Stimulated activated CD8-positive, alpha-beta memory T cell treated with anti-CD3 and anti-CD28 coated beads, Interleukin-7, amount 100 ng/mL, for 4 hours (primary cell): ENCODE measurements around the gene DUSP28.

ENCODE experiments used
- DNase-seq, 2 donors: peaks; one replicate each; pipeline ENCODE4 v3.0.0-alpha.2; 2020; ENCODE audit warnings: low read depth in 2 of 2

DUSP28 gene

DNA sequence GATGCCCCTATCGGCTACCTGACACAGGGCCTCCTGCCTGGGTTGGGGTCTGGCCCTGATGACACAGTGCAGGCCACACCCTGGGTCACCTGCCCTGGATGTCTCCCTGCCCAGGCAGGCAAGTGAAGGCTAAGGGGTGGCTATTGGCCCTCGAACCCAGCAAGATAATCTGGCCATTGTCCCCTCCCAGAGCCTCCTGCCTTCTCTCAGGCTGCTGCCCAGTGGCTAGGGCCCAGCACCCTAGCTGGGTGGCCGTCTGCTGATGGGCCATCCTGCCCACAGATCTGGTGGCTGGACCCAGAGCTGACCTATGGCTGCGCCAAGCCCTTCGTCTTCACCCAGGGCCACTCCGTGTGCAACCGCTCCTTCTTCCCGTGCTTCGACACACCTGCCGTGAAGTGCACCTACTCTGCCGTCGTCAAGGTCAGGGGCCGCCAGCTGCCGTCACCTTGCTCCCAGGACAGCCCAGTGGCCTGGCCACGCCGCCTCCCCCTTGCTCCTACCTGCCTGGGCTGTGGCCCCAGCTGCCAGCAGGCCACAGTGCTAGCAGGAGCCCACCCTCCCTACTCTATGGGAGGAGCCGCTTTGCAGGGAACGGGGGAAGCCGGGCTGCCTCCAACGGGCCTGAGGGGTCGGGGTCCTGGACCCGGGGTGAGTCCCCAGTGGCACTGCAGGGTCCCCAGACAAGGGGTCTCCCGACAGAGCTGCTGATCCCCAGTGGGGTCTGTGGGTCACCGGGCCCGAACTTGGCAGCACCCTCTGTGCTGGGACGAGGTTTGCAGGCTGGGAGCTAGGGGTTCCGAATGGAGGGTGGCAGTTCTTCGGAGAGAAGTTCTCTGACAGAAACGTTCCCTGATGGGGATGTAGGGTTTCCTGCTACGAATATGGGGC lies 12.2 kb downstream of the DUSP28 start:
- no peak for DNase-seq

DNA sequence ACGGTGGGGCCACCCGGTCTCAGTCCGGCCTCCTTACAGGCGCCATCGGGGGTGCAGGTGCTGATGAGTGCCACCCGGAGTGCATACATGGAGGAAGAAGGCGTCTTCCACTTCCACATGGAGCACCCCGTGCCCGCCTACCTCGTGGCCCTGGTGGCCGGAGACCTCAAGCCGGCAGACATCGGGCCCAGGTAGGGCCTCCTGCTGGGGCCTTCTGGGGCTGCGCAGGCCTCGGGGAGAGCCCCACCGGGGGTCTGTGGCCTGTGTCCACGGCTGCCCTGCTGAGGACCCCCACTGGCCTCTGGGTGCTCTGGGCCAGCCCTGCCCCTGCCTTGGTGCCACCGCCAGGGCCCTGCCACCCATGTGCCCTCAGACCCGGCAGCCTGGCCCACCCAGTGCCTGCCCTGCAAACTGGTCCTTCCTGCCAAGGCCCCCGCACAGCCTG lies 12.9 kb downstream of the DUSP28 start:
- no peak for DNase-seq

DNA sequence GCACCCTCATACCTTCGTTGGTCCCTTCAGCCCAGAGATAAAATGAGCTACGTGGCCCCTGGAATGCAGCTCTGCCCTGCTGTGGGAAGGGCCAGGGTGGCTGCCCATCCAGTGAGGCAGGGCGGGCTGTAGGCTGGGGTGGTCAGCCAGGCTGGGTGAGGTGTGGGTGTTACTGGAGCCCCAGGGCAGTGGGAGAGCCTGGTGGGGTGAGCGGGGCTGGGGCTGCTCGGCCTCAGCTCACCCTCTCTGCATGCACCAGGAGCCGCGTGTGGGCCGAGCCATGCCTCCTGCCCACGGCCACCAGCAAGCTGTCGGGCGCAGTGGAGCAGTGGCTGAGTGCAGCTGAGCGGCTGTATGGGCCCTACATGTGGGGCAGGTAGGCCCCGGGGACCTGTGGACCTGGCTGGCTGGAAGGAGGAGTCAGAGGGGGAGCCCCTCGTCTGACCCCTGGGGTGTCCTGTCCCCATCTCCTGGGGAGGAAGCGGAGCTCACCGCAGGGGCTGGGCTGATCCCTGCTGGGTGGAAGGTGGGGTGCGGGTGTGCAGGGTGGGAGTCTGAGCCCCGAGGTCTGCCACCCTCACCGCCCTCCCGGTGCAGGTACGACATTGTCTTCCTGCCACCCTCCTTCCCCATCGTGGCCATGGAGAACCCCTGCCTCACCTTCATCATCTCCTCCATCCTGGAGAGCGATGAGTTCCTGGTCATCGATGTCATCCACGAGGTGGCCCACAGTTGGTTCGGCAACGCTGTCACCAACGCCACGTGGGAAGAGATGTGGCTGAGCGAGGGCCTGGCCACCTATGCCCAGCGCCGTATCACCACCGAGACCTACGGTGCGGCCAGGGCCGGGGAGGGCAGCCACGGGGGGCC lies 13.6 kb downstream of the DUSP28 start:
- no peak for DNase-seq

DNA sequence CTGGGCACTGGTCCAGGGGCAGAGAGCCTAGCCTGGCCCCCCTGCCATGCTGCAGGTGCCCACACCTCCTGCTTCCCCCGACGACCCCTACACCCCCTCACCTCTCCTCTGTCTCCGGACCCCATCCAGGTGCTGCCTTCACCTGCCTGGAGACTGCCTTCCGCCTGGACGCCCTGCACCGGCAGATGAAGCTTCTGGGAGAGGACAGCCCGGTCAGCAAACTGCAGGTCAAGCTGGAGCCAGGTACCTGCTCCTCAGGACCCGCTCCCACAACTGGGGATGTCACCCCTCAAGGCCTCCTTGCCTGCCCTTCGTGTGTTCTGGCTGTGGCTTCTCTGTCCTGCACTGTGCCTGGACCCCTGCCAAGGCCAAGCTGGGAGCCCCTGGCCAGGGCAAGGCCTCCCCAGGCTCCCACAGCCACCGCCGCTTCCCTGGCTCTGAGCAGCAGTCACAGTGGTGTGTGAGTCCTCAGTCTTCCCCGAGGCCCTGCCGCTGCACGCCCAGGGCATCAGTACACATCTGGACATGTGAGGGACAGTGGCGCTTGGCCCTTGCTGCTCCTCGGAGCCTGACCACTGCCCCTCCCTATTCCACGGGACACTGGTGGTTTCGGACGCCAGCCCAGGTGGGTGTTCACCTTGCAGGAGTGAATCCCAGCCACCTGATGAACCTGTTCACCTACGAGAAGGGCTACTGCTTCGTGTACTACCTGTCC lies 14.4 kb downstream of the DUSP28 start:
- DNase-seq: no peak

DNA sequence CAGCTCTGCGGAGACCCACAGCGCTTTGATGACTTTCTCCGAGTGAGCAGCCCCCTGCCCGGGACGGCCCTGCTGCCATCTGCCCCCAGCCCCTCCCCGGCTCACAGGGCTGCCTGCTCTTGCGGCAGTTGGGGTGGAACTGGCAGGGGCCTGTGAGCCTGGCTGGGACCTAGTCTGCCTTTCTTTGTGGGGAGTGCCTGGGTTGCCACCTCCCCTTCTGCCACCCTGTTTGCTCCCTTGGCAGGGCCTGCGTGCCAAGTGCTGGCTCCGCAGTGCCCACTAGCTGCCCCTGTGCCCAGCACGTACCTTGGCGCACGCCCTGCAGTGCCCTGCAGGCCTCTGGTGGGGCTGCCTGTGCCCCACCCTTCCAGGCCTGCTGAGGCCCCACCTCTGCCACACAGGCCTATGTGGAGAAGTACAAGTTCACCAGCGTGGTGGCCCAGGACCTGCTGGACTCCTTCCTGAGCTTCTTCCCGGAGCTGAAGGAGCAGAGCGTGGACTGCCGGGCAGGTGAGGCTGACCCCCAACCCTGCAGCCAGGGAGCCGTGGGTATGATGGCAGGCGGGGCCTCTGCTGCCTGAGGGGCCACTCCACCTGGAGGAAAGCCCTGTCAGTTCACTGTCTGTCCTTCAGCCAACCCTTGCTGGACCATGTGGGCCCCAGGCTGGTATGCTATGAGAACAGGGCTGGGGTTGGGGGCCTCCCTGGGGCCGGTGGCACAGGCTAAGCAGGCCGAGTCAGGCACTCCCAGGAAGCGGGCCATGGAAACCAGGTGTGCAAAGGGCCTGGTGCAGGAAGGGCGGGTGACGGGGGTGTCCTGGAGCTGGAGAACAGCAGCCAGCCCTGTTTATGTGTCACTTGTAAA lies 15.2 kb downstream of the DUSP28 start:
- DNase-seq: no peak

DNA sequence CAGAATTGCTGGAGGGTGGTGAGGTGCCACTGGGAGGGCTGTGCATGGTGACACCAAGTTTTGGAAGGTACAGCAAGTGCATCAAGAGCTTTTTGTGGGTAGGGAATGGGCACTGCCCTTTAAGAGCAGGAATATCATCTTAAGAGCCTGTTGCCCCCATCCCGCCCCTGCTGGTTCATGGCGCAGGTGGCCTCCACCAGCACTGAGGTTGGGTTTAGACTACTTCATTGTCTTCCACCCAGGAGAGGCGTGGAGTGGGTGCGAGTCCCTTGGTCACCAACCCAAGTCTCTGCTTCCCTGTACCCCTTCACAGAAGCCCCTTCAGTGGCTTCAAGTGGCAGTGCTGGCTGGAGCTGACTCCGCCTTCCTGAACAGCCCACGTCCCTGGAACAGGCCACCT lies 15.9 kb downstream of the DUSP28 start:
- DNase-seq: no peak

DNA sequence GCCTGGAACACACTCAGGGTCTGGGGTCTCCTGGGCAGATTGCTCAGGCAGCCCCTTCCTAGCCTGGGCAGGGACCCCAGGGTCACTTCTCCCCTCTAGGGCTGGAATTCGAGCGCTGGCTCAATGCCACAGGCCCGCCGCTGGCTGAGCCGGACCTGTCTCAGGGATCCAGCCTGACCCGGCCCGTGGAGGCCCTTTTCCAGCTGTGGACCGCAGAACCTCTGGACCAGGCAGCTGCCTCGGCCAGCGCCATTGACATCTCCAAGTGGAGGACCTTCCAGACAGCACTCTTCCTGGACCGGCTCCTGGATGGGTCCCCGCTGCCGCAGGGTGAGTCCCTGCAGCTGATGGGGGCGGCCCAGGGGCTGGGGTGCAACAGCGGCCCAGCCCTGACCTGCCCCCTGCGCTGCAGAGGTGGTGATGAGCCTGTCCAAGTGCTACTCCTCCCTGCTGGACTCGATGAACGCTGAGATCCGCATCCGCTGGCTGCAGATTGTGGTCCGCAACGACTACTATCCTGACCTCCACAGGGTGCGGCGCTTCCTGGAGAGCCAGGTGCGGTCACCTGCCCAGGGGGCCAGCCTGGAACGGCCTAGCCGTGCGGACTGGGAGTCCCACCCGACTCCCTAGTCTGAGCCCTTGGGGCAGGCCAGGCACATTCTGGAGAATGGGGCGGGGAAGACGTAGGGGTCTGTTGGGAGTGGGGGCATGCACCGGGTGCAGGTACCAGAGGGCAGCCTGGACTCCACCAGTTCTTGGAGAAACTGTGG lies 16.5 kb downstream of the DUSP28 start:
- no peak for DNase-seq

DNA sequence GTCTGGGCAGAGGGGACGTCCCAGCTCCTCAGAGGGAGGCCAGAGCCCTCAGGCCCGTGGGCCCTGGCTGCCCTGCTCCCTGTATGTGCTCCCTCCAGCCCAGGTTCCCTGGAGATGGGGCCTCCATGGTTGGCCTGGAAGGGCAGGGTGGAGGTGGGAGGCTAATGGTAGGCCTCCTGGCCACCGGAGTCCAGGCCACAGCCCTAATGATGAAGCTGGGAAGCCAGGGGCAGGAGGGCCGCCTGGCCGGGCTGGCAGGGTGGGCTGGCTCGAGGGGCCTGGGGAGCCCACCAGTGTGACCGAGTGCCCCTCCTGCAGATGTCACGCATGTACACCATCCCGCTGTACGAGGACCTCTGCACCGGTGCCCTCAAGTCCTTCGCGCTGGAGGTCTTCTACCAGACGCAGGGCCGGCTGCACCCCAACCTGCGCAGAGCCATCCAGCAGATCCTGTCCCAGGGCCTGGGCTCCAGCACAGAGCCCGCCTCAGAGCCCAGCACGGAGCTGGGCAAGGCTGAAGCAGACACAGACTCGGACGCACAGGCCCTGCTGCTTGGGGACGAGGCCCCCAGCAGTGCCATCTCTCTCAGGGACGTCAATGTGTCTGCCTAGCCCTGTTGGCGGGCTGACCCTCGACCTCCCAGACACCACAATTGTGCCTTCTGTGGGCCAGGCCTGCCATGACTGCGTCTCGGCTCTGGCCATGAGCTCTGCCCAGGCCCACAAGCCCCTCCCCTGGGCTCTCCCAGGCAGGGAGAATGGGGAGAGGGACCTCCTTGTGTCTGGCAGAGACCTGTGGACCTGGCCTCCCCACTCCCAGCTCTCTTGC lies 17.3 kb downstream of the DUSP28 start:
- DNase-seq: no peak

DNA sequence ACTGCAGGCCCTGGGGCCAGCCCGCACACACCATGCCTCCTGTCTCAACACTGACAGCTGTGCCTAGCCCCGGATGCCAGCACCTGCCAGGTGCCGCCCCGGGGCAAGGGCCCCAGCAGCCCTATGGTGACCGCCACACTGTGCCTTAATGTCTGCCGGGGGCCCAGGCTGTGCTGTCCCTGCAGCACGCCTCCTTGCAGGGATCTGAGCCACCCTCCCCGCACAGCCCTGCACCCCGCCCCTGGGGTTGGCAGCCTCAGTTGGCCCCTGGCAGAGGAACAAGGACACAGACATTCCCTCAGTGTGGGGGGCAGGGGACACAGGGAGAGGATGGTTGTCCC lies 17.9 kb downstream of the DUSP28 start:
- DNase-seq: no peak

DNA sequence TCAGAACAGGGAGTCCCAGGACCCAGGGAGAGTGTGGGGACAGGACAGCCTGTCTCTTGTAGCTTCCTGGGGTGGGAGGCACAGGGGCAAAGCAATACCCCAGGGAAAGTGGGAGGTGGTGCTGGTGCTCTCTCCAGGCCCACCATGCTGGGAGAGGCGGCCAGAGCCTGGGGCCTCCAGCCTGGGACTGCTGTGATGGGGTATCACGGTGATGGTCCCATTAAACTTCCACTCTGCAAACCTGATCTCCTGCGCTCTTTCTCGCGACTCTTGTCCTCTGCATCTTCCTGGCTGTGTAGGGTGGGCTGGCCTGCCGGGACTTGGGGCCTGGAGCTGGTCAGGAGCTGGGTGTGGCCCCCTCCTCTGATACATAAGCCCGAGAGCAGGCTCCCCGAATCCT lies 18.3 kb downstream of the DUSP28 start:
- no peak for DNase-seq

DNA sequence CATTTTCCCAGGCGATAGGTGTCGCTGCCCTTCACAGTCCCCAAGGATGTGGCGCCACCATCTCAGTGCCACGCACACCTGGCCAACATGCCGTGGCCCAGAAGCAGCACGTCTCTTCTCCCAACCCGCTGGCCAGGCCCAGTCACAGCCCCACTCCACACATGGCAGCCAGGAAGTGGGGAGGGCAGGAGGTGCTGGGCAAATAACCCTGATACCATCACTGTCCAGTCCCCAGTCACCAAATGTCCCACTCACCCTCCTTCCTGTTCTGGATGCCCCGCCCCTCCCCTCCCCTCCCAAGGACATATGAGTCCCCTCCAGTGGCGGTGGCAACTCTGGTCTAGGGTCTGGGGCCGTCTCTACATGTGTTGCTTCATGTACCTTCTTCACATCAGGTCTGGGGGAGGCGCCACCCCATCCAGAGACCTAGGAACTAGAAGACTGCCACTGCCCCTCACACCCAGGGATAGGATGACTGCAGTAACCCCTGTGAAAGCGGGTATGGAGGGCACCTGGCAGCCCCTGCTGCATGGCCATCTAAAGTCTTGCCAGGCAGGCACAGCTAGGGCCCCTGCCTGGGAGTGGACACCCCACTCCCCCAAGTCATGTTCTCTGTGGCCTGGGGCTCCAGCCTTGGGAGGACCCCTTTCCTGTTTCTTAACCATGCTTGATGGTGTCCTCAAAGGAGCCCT lies 19.1 kb downstream of the DUSP28 start:
- no peak for DNase-seq

DNA sequence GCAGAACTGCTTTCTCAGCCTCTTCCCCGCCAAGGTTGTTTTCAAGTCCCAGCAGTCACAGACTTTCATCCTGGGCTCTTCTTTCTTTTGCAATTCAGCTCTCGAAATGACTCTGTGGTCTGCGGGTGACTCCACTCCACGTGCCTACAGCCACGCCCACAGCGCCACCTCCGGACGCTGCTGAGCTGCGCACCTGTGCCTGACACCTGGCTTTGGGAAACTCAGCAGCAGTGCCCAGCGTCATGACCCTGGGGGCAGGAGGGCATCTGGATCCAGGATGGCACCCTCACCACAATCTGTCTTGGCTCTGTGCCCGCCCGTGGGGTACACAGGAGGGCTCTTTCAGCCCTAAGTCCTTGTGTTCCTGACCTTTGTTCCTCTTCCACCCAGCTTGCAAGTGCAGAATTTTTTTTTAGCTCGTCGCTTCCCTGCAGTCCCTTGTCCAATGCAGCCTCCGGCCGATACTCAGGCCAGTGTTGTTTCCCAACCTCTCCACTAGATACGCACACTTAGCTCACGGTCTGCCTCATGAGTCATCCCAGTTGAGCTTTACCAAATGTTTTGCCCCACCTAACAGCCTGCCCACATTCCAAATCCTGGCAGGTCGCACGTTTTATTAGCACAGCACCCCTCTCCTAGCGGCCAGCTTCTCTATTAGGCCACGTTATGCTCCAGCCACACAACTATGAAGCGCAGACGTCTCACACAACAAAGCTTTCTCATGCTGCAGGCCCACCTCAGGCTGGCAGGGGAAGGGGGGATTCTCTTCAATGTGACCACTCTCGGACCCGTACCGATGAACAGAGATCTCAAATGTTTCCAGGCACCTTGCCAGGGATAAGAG lies 19.8 kb downstream of the DUSP28 start:
- DNase-seq: peak; percentile 50 to 52

DNA sequence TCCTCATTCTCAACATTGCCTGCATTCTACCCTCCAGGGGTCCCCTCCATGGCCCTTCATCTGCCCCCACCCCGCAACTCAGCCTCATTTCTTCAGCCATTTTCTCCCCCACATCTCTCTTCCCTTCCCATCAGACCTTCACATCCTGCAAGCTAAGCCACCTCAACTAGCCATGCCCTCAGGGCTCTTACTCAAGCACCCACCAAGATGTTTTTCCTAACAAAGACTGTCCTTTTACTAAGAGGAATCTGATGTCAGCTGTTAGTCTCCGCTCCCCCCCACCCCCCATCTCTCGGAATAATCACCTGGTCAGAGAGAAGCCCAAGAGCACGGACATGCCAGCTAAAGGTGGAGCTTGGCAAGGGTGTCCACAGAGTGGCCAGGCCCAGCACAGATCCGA lies 21.7 kb downstream of the DUSP28 start:
- no peak for DNase-seq

DNA sequence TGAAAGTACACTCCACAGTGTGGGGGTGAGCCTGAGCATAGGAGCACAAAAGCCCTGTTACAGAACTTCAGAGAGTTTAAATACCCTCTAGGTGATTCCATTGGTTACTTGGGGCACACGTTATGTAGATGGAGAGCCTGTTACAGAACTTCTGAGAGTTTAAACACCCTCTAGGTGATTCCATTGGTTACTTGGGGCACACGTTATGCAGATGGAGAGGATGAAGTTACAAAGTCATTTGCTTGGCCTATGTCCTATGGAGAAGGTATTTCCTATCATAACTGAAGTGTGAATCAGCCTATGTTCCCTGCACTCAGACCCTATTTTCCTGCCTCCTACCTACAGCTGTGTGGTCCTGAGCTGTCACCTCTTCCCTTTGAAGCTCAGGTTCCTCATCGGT lies 22.6 kb downstream of the DUSP28 start:
- DNase-seq: no peak

DNA sequence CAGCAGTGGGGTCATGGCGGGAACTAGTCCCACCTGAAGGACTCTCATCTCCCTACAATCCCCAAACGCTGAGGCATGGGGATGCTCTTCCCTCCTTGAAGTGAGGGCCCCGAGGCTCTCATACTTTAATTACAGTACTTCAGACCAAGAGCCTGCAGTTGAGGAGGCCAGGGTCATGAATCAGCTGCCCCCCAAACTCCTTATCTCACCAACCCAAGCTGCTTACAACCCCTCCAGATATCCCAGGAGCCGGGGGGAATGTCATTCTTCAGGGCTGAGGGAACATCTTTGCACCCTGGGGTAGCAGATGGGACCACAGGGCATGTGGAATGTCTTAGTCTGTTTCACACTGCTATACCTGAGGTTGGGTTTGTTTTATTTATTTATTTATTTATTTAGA lies 23.6 kb downstream of the DUSP28 start:
- DNase-seq: no peak

DNA sequence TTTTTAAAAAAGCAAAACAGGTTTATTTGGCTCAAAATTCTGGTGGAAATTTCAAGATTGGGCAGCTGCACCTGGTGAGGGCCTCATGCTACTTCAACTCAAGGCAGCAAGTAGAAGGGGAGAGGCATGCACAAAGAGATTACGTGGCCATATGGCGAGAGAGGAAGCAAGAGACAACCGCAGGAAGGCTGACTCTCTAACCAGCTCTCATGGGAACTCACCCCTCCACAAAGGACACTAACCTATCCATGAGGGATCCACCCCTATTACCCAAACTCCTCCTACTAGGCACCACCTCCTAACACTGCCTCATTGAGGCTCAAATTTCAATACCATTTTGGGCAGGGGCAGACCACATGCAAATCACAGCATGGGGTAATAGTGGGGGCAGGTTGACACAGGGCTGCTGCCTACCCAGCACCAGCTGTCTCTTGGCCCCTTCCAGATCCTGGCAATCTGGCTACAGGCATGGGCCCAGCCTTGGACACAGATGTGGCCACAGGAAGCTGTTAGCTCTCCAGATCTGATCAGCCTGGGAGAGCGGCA lies 24.4 kb downstream of the DUSP28 start:
- DNase-seq: no peak

DNA sequence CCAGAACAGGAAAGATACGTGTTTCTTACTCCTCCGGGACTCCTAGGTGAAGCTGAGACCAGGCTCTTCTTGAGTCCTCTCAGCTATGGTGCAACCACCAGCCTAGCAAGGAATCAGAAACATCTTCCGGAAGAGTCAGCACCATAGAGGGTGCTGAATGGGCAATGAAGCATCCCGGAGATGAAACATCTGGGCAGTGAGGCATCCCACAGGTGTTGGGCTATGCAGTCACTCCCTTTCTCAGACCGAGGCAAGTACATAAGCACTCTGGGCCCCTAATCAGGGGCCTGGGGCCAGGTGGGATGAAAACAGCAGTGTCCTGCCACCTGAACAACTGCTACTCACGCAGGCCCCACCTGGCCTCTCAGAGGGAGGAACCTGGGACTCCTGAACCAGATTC lies 24.9 kb downstream of the DUSP28 start:
- DNase-seq: no peak

DNA sequence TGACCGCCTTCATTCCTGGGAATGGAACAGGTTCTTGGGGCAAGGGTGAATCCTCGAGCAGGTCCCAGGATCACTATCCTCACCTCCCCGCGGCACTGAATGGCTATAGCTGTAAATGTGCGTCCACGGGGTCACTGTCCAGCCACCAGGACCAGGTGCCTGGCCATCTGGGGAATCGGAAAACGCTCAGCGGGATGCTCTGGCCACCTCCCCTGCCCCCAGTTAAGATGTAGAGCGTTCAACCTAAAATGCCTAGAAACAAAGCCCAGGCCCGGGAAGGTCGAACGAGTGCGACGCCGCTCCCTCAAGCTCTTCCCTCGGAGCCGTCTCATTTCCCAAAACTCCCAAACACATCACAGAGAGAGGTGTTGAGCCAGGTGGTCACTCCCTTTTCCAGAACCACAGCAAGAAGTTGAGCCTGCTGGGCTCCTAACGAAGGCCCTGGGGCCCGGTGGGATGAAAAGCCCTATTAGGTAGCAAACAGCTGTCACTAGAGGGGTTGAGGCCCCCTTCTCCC lies 25.6 kb downstream of the DUSP28 start:
- no peak for DNase-seq
